Stomach (tissue), 4 donors: ENCODE results near the gene RPL10.

Experiments
- CTCF ChIP-seq, 7 experiments: fragments of 450-650 bp in 4 of 7; fragments of 200-600 bp in 3 of 7; sonication (generic) in 3 of 7; IDR thresholded peaks; one replicate each; pipeline ENCODE4 v1.5.1; 2016 to 2019; ENCODE audit warnings: antibody characterized with exemption in 7 of 7, control low read depth in 2 of 7, mild to moderate bottlenecking in 1 of 7
- EP300 ChIP-seq: sonication (generic); formaldehyde crosslinking; IDR thresholded peaks from one replicate; pipeline ENCODE4 v1.6.1; 2017; ENCODE audit warnings: antibody characterized with exemption
- POLR2AphosphoS5 ChIP-seq, 3 donors: sonication (generic); formaldehyde crosslinking; IDR thresholded peaks; one replicate each; pipeline ENCODE4 v1.6.1; 2016; ENCODE audit warnings: antibody characterized with exemption in 3 of 3

GRCh38 chrX:154382483-154383069, 15.6 kb upstream of the RPL10 start:
- no peak for TF ChIP-seq EP300
- TF ChIP-seq CTCF (IDR thresholded peaks at IDR 0.05): no peak
- no peak for TF ChIP-seq POLR2AphosphoS5 (IDR thresholded peaks at IDR 0.05)
